HS-5 (cell line): ENCODE data around the gene KCNE4.
"Not testable (repeated sequence)": the region's sequence is repeated elsewhere in the genome, so short reads cannot be mapped to it uniquely, and the experiment has no call there.

Experiments
- DNase-seq: peaks from one replicate; pipeline ENCODE4 v3.0.0-alpha.2; 2012; ENCODE audit warnings: low read depth

The KCNE4 gene

GRCh38 chr2:223058952-223059716 lies 7.1 kb downstream of the KCNE4 start:
- no peak for DNase-seq

DNA sequence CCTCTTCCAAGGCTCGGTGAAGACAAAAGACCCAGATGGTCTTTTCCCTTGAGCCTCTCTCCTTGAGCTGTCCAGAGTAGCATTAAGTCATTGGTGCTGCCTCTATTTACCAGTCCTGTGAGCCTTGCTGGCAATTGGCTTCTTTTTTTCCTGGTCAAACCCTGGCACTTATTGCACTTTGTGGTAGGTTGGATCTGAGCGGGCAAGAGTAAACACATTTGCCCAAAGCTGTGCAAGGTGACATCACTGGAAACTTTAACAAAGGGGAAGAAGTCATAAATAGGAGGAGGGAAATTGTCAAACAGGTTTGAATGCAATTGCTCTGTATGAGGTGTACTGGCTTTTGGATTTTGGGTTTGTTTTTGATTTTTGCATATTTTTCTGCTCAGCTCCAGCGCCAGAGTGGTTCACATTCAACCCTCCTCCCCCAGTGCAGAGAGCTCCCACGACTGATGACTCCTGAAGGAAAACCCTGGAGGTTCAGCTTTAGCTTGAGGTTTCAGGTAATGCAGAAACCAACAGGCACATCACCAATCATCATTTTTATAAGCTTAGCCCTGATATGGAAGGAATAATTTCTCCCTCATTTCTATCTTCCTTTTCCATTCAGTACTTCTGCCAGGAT lies 8.3 kb downstream of the KCNE4 start:
- DNase-seq: no peak

DNA sequence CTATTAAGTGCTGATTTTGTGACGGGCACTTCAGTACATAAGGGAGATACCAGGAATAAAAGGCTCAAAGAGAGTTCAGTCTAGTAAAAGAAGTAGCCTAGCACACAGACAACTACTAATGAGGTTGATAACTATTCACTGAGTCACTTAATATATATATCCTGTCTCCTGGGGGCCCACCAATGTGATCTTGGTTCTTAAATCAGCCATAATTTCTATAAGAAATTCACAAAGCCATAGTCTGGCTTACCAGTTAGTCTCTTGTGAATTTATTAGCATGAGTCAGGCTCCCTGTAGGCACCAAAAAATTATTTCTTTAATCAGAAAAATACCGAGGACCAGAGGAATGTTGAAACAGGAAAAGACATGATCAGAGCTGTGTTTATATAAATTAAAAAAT lies 10.4 kb downstream of the KCNE4 start:
- no peak for DNase-seq

GRCh38 chr2:223065107-223065506 lies 13.1 kb downstream of the KCNE4 start:
- no peak for DNase-seq

GRCh38 chr2:223066721-223067120 lies 14.7 kb downstream of the KCNE4 start:
- no peak for DNase-seq

DNA sequence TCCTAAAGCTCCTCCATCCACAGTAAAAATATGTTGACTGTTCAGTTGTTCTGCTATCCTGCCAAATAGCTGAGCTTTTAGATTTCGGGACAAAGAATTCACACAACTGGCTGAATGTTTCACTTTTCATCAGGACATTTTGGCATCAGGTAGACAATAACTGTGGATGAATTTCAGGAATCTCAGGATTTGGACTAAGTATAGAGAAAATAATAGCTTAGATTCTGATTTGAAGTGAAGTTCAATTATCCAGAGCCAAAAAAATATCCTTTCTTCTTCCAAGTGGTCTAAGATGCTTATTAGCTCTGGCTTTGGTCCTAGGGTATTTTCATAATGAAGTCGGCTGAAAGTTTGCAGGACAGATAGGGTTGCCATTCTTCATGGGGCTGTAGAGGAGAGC lies 16.1 kb downstream of the KCNE4 start:
- no peak for DNase-seq

GRCh38 chr2:223069465-223069864 lies 17.5 kb downstream of the KCNE4 start:
- no peak for DNase-seq

DNA sequence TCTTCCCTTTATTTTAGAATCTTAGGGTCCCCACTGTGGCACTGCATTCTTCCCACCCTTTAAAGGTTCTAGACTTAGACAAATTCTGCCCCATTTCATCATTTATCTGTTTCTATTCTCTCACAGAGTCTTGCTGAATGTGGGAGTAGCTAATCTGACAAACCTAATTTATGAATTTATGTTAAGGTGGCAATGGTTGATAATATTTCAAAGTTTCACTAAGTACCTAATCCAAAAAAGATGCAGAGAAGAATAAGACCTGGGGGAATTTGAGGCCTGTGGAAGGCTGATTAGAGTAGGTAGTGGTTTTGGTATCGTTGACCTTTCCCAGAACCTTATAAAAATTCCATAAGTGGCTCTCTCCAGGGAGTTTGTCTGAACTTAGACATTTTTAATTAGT lies 18.0 kb downstream of the KCNE4 start:
- no peak for DNase-seq

DNA sequence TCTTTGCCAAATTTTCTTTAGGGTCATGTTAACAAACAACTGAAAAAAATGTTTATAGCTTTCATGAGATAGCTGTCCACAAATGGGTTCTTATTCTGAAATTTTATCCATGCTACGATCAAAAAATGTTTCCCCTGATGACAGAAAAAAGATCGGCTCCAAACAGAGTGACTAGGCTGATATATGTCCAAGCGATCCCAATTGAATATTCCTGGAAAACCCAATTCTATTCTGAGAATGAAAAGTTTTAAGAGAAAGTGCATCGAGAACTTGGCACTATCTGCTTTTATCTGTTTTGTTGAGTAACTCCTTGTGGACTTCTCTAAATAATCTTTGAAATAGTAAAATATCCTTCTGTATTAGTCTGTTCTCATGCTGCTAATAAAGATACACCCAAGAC lies 19.1 kb downstream of the KCNE4 start:
- DNase-seq: no peak

- no peak for DNase-seq
These were observed 20.8 kb downstream of the KCNE4 start for GRCh38 chr2:223072826-223073225.

GRCh38 chr2:223075301-223076270 lies 23.6 kb downstream of the KCNE4 start:
- no peak for DNase-seq

DNA sequence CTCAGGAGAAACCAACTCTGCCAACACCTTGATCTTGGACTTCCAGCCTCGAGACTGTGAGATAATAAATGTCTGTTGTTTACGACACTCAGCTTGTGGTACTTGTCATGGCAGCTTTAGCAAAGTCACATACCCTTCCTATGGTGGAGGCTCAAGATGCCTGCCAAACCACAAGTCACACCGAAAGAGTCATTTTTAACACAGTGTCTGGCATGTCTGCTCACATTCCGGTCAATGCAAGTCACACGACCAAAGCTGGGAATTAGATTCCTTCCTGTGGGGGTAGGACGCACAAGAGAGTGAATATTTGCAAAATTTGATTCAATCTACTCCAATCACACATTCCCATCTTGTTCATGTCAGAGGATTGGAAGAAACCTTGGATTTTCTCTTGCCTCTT lies 24.6 kb downstream of the KCNE4 start:
- DNase-seq: no peak

DNA sequence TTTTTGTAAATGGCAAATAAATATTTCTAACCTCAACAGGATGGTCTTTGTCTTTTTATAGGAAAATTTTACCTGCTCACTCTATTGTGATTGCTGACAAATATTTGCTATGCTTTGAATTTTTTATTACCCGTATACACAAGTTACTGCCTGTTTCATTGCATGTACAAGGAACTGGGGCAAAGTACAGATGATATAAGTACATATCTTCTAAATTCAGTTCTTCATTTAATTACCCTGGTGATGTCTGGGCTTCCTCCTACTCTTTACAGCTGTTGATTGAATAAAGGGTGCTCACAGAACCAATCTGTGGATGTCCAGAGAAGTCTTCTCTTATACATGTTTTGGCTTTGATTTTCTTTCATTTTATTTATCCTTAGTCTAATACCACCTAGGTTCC lies 26.5 kb downstream of the KCNE4 start:
- DNase-seq: no peak

DNA sequence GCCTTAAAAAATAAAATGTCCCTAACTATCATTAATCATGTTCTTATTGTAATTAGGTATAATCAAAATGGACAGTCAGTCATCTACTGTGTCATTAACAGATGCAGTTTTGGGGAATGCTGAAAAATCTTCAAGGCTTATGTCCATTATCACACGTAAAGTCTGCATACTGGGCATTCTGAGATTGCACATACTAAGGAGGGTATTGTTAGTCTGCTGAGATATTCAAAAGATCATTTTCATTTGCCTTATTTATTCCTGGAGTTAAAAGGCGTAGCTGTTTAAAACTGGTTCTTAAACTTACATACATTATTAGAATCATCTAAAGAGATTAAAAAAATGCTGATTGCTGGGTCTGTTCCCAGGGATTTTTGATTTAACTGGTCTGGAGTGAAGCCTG lies 27.4 kb downstream of the KCNE4 start:
- DNase-seq: no peak

DNA sequence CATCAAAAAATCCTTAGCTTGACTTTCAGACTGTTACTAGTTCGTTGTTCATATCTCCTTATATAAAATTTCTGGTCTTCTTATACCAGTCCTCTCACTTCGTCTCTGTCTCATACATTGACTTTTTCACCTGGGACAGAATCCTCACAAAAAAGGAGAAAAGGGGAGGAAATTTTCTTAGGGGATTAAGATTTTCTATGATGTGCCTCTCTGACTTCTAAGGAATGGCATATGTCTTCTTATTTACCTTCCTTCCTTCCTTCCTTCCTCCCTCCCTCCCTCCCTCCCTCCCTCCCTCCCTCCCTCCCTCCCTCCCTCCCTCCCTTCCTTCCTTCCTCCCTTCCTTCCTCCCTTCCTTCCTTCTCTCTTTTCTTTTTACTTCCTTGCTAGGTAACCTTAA lies 27.9 kb downstream of the KCNE4 start:
- no peak for DNase-seq

DNA sequence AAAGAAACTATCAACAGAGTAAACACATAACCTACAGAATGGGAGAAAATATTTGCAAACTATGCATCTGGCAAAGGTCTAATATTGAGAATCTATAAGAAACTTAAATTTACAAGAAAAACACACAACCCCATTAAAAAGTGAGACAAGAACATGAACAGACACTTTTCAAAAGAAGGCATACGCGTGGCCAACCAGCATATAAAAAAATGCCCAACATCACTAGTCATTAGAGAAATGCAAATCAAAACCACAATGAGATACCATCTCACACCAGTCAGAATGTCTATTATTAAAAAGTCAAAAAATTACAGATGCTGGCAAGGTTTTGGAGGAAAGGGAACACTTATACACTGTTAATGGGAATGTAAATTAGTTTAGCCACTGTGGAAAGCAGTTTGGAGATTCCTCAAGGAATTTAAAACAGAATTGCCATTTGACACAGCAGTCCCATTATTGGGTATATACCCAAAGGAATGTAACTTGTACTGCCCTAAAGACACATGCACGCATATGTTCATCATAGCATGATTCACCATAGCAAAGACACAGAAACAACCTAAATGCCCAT lies 28.9 kb downstream of the KCNE4 start:
- DNase-seq: not testable (repeated sequence)

DNA sequence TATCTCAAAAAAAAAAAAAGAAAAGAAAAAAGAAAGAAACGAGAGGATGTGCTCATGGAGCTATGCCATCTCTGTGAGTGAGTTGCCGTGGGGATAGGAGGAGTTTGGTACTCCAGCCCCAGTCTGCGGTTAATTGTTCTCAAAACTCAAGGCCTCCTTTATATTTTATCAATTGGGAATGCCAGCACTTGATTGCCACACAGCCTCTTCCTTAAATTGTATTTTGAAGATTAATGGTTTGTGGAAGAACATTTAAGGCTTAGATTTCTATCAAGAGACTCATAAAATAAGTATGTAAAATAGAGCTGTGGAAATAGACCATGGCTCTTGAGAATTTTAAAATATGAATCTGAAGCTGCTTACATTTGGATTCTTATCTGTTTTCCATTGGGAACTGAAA lies 29.8 kb downstream of the KCNE4 start:
- DNase-seq: no peak

GRCh38 chr2:223082706-223083105 lies 30.7 kb downstream of the KCNE4 start:
- no peak for DNase-seq

DNA sequence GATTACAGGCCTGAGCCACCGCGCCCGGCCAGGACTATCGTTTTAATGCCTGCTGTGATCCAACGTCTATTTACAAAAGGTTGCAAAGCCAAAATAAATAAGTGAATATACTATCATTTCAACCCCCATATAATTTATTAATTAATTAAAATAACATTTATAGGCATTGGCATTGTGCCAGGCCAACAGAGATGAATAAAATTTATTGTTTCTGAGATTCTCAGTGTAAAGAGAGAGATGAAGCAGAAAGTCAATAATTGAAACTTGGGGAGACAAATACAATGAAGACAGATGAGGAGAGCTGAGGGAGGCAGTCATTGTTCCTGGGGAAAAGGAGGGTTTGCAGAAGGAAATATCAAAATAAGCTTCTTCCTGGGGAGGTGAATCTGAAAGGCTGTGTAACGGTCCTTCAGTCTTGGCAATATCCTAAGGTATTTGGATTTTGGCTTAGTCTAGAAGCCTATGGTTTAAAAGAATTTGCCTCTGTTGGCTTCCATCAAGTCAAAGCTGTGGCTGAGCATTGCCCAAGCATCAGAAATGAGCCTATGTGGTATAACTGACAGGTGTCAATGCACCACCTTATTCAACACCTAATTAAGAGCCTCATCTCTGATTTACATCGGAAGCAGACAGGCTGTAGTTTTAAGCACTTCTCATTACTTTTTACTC lies 31.5 kb downstream of the KCNE4 start:
- no peak for DNase-seq

- no peak for DNase-seq
These were observed 32.9 kb downstream of the KCNE4 start for GRCh38 chr2:223084873-223085272.

DNA sequence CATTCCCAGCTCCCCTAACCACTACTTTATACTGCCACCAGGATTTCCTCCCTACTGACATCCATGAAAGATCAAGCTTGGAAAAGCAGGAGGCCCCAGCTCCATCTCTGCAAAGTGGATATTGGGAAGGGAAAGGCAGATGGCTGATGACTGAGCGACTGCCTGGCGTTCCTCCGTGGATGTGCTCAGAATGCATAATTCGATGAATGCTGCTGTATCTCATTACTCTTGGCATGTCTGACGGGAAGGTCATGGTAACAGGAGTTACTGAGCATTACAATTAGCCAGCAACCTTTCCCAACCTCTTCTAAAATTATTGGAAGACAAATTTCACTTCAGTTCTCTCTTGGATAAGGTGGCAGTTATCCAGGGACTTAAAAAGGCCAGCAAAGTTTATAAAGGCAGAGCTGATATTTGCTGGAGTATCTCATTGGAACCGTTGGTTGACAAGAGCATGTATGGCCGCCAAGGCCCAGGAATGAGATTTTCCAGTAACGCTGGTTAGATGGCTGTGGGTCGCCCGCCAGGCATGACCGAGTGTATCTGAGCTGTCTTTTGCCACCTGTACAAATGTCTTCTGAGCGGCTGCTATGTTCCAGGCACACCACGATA lies 34.5 kb downstream of the KCNE4 start:
- no peak for DNase-seq
